ENCODE measurements around the gene CTSW. TPM values are rescaled to one million over a fixed set of nuclear protein-coding genes. Genes with fewer than 3 reads are reported as not detected.

CTSW gene
- total RNA-seq, 1 experiment from 2014 or later, result not detected

DNA sequence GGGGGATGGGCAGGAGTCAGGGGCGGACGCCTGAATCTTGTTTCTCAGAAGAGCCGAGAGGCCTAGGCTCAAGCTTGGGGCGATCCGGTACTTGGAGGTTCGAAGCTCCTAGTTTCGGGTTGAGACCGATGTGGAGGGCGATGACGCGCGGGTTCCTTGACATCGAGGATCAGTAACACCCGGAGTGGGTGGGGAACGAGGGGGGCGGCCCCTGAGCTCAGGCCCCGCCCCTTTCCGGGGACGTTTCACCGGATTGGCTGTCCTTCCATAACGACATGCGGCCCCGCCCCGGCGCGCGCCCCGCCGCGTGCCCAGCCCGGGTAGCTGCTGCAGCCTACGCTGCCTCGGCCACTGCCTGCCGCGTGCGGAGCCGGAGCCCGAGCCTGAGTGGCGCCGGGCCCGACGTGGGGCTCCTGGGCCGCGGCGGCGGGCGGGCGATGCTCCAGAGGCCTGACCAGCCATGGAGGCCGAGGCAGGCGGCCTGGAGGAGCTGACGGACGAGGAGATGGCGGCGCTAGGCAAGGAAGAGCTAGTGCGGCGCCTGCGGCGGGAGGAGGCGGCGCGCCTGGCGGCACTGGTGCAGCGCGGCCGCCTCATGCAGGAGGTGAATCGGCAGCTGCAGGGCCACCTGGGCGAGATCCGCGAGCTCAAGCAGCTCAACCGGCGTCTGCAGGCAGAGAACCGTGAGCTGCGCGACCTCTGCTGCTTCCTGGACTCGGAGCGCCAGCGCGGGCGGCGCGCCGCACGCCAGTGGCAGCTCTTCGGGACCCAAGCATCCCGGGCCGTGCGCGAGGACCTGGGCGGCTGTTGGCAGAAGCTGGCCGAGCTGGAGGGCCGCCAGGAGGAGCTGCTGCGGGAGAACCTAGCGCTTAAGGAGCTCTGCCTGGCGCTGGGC, 10.9 kb downstream of the CTSW start, which contains the start of gene CCDC85B (continued):
- TF ChIP-seq, protein P1, sequence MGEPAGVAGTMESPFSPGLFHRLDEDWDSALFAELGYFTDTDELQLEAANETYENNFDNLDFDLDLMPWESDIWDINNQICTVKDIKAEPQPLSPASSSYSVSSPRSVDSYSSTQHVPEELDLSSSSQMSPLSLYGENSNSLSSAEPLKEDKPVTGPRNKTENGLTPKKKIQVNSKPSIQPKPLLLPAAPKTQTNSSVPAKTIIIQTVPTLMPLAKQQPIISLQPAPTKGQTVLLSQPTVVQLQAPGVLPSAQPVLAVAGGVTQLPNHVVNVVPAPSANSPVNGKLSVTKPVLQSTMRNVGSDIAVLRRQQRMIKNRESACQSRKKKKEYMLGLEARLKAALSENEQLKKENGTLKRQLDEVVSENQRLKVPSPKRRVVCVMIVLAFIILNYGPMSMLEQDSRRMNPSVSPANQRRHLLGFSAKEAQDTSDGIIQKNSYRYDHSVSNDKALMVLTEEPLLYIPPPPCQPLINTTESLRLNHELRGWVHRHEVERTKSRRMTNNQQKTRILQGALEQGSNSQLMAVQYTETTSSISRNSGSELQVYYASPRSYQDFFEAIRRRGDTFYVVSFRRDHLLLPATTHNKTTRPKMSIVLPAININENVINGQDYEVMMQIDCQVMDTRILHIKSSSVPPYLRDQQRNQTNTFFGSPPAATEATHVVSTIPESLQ (CRISPR knock-in tag; IDR thresholded peaks at IDR 0.05), result no peak
- TF ChIP-seq, protein P2, sequence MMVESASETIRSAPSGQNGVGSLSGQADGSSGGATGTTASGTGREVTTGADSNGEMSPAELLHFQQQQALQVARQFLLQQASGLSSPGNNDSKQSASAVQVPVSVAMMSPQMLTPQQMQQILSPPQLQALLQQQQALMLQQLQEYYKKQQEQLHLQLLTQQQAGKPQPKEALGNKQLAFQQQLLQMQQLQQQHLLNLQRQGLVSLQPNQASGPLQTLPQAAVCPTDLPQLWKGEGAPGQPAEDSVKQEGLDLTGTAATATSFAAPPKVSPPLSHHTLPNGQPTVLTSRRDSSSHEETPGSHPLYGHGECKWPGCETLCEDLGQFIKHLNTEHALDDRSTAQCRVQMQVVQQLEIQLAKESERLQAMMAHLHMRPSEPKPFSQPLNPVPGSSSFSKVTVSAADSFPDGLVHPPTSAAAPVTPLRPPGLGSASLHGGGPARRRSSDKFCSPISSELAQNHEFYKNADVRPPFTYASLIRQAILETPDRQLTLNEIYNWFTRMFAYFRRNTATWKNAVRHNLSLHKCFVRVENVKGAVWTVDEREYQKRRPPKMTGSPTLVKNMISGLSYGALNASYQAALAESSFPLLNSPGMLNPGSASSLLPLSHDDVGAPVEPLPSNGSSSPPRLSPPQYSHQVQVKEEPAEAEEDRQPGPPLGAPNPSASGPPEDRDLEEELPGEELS (CRISPR knock-in tag; IDR thresholded peaks at IDR 0.05), result peak; percentile 95; the same call in 1 of the 2 replicates
- no peak for TF ChIP-seq ATF2 (CRISPR knock-in tag; IDR thresholded peaks at IDR 0.05; ENCODE audit: borderline replicate concordance, low read depth)
- TF ChIP-seq RORB (CRISPR knock-in tag; IDR thresholded peaks at IDR 0.05), result no peak
- TF ChIP-seq CBFB (CRISPR knock-in tag; IDR thresholded peaks at IDR 0.05; ENCODE audit: low read depth), result peak; percentile 88; the same call in 1 of the 2 replicates
- no peak for TF ChIP-seq CTCF (IDR thresholded peaks at IDR 0.05)
- no peak for TF ChIP-seq STAT6 (CRISPR knock-in tag; conservative IDR thresholded peaks at IDR 0.05; ENCODE audit: low read depth)
- peak; percentile 79; the same call in 1 of the 2 replicates for TF ChIP-seq ZBTB21 (CRISPR knock-in tag; IDR thresholded peaks at IDR 0.05; ENCODE audit: borderline replicate concordance)
- TF ChIP-seq RELA (CRISPR knock-in tag; IDR thresholded peaks at IDR 0.05; ENCODE audit: borderline replicate concordance), result peak; percentile 88
- no peak for TF ChIP-seq GTF2I (CRISPR knock-in tag; conservative IDR thresholded peaks at IDR 0.05)
- TF ChIP-seq PREB (CRISPR knock-in tag; IDR thresholded peaks at IDR 0.05; ENCODE audit: borderline replicate concordance), result peak; percentile 73; the same call in 1 of the 2 replicates
- peak; percentile 71 for TF ChIP-seq ARID4B (CRISPR knock-in tag; IDR thresholded peaks at IDR 0.05; ENCODE audit: borderline replicate concordance)
- TF ChIP-seq, protein P3, sequence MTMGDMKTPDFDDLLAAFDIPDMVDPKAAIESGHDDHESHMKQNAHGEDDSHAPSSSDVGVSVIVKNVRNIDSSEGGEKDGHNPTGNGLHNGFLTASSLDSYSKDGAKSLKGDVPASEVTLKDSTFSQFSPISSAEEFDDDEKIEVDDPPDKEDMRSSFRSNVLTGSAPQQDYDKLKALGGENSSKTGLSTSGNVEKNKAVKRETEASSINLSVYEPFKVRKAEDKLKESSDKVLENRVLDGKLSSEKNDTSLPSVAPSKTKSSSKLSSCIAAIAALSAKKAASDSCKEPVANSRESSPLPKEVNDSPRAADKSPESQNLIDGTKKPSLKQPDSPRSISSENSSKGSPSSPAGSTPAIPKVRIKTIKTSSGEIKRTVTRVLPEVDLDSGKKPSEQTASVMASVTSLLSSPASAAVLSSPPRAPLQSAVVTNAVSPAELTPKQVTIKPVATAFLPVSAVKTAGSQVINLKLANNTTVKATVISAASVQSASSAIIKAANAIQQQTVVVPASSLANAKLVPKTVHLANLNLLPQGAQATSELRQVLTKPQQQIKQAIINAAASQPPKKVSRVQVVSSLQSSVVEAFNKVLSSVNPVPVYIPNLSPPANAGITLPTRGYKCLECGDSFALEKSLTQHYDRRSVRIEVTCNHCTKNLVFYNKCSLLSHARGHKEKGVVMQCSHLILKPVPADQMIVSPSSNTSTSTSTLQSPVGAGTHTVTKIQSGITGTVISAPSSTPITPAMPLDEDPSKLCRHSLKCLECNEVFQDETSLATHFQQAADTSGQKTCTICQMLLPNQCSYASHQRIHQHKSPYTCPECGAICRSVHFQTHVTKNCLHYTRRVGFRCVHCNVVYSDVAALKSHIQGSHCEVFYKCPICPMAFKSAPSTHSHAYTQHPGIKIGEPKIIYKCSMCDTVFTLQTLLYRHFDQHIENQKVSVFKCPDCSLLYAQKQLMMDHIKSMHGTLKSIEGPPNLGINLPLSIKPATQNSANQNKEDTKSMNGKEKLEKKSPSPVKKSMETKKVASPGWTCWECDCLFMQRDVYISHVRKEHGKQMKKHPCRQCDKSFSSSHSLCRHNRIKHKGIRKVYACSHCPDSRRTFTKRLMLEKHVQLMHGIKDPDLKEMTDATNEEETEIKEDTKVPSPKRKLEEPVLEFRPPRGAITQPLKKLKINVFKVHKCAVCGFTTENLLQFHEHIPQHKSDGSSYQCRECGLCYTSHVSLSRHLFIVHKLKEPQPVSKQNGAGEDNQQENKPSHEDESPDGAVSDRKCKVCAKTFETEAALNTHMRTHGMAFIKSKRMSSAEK (CRISPR knock-in tag; IDR thresholded peaks at IDR 0.05; ENCODE audit: borderline replicate concordance), result no peak
- peak; percentile 80; the same call in 1 of the 2 replicates for TF ChIP-seq NFE2L1 (CRISPR knock-in tag; IDR thresholded peaks at IDR 0.05)
- TF ChIP-seq ESRRA (CRISPR knock-in tag; IDR thresholded peaks at IDR 0.05; ENCODE audit: borderline replicate concordance), result peak; percentile 89; the same call in 1 of the 2 replicates
- TF ChIP-seq SP1 (CRISPR knock-in tag; conservative IDR thresholded peaks at IDR 0.05), result peak; percentile 97
